ENCODE results near the gene TDRKH. TPM values are rescaled to one million over a fixed set of nuclear protein-coding genes. Genes with fewer than 3 reads are reported as not detected.

The TDRKH gene
- total RNA-seq, 5 donors from 2014 or later (not counting 1 experiment from before 2014, with no cell fraction given), result 9.6 to 26.3 (median 22.1) TPM

- POLR2A ChIA-PET, result interaction anchor here in 1 of 2 donors (0.7 kb wide), 2 partner anchors 130 to 249 kb away, joined by 6 to 7 read pairs; no protein-coding TSS in a partner anchor
- Mint-ChIP-seq H3K36me3 (peaks cover 40% of the 10 kb centered on the region), H3K4me3 (no peak overlapping the region), H3K9me3 (no peaks in the 10 kb centered on the region), H3K27ac (no peak overlapping the region), H3K27me3 (no peaks in the 10 kb centered on the region), H3K4me1 (peaks cover 16 to 22% (median 17%) of the 10 kb centered on the region in 3 donors)
- H3K36me3 ChIP-seq (ENCODE audit: control insufficient read depth in 2 of 2, extremely low read depth in 1 of 2, insufficient read depth in 1 of 2, low read length in 1 of 2), result peaks cover 4 to 38% of the 10 kb centered on the region in 2 donors
- H3K27me3 ChIP-seq (replicated peaks in 1 of 2; ENCODE audit: control insufficient read depth in 2 of 2, extremely low read depth in 1 of 2, insufficient read depth in 2 of 2, low read length in 1 of 2), result no peaks in the 10 kb centered on the region
- no peak overlapping the region for H3K27ac ChIP-seq (ENCODE audit: low read length)
- ATAC-seq (replicated peaks in 1 of 4) (no peak), DNase-seq (no peak)
- CTCF ChIA-PET, result no interaction called here
- H3K4me3 ChIP-seq (ENCODE audit: control insufficient read depth in 1 of 2, extremely low read depth in 1 of 2, low read length in 1 of 2), result no peak overlapping the region
- peaks cover 10 to 11% of the 10 kb centered on the region in 2 experiments for H3K4me1 ChIP-seq (ENCODE audit: control insufficient read depth in 1 of 2, extremely low read depth in 1 of 2, insufficient read depth in 2 of 2, low read length in 2 of 2)
- H3K9me3 ChIP-seq, result no peaks in the 10 kb centered on the region
These were observed 31.1 kb downstream of the TDRKH start for GRCh38 chr1:151759241-151759640.

GRCh38 chr1:151756291-151756690 lies 34.0 kb downstream of the TDRKH start:
- H3K9me3 Mint-ChIP-seq, result no peaks in the 10 kb centered on the region
- ChIA-PET POLR2A (no interaction called here), CTCF (no interaction called here)
- Histone ChIP-seq H3K27me3 (replicated peaks in 1 of 2; ENCODE audit: control insufficient read depth in 2 of 2, extremely low read depth in 1 of 2, insufficient read depth in 2 of 2, low read length in 1 of 2) (no peaks in the 10 kb centered on the region), H3K4me3 (ENCODE audit: control insufficient read depth in 1 of 2, extremely low read depth in 1 of 2, low read length in 1 of 2) (no peak overlapping the region), H3K27ac (ENCODE audit: low read length) (no peak overlapping the region), H3K4me1 (ENCODE audit: control insufficient read depth in 1 of 2, extremely low read depth in 1 of 2, insufficient read depth in 2 of 2, low read length in 2 of 2) (no peaks in the 10 kb centered on the region), H3K36me3 (ENCODE audit: control insufficient read depth in 2 of 2, extremely low read depth in 1 of 2, insufficient read depth in 1 of 2, low read length in 1 of 2) (peaks cover 3 to 31% of the 10 kb centered on the region in 2 donors), H3K9me3 (no peaks in the 10 kb centered on the region)
- peaks cover 31% of the 10 kb centered on the region for H3K36me3 Mint-ChIP-seq
- H3K27me3 Mint-ChIP-seq, result peaks cover 3 to 5% of the 10 kb centered on the region in 2 donors
- ATAC-seq (replicated peaks in 1 of 4) (no peak), DNase-seq (no peak)
- WGBS (ENCODE audit: insufficient coverage), result no CpG with 5 or more reads among the region's 1 CpG
- no peak overlapping the region for H3K27ac Mint-ChIP-seq
- H3K4me3 Mint-ChIP-seq, result no peak overlapping the region
- H3K4me1 Mint-ChIP-seq, result peaks cover 0 to 4% (median 0%) of the 10 kb centered on the region in 3 donors

GRCh38 chr1:151741516-151741915 lies 48.8 kb downstream of the TDRKH start:
- 95% methylated on average over 2 of the region's 4 CpGs for WGBS (ENCODE audit: insufficient coverage)
- Histone ChIP-seq H3K9me3 (no peaks in the 10 kb centered on the region), H3K4me1 (ENCODE audit: control insufficient read depth in 1 of 2, extremely low read depth in 1 of 2, insufficient read depth in 2 of 2, low read length in 2 of 2) (no peaks in the 10 kb centered on the region), H3K4me3 (ENCODE audit: control insufficient read depth in 1 of 2, extremely low read depth in 1 of 2, low read length in 1 of 2) (no peak overlapping the region), H3K27ac (ENCODE audit: low read length) (no peak overlapping the region), H3K36me3 (ENCODE audit: control insufficient read depth in 2 of 2, extremely low read depth in 1 of 2, insufficient read depth in 1 of 2, low read length in 1 of 2) (no peaks in the 10 kb centered on the region), H3K27me3 (replicated peaks in 1 of 2; ENCODE audit: control insufficient read depth in 2 of 2, extremely low read depth in 1 of 2, insufficient read depth in 2 of 2, low read length in 1 of 2) (no peaks in the 10 kb centered on the region)
- H3K36me3 Mint-ChIP-seq, result peaks cover 3% of the 10 kb centered on the region
- no peaks in the 10 kb centered on the region for H3K4me1 Mint-ChIP-seq
- no peak overlapping the region for H3K4me3 Mint-ChIP-seq
- H3K27me3 Mint-ChIP-seq, result no peaks in the 10 kb centered on the region
- H3K9me3 Mint-ChIP-seq, result peaks cover 8 to 12% (median 9%) of the 10 kb centered on the region in 3 donors
- no peak for DNase-seq
- ATAC-seq (replicated peaks in 1 of 4), result no peak
- H3K27ac Mint-ChIP-seq, result peak overlapping the region in 1 of 2 donors; percentile 31
- ChIA-PET POLR2A (interaction anchor here in 1 of 2 donors (0.7 kb wide), 1 partner anchor 11 kb away, joined by 5 read pairs; no protein-coding TSS in a partner anchor), CTCF (no interaction called here)

DNA sequence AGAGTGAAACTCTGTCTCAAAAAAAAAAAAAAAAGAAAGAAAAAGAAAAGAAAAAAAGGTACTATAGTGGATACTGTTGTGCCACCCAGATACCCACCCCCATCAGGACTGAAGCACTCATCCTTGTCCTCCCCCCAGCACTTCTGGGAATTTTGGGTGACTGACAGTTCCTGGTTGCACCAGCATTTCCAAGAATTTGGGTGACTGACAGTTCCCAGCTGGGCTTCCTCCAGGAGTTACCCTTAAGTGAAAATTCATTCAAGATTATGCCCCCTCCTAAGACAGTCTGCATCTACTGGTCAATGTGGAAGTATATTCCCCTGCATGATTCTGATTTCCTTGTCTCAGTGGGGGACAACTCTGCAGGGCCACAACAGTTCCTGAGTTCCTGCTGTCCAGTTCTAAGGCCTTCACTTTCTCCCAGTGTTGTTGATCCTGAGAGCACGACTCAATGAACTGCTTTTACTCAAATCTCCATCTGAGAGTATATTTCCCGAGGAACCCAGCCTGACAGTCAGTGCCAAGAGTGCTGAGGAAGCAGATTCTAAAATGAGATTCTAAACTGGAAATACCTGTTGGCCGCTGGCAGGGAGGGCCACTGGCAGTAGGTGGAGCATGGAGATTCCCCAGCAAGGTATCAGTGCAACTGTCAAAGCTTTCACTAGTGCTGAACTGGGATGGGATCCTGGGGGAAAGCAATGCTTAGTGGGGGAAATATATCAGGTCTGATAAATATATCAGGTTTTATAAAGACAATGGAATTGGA lies 50.5 kb downstream of the TDRKH start:
- Mint-ChIP-seq H3K4me3 (no peak overlapping the region), H3K27ac (no peak overlapping the region), H3K9me3 (peaks cover 8 to 13% (median 9%) of the 10 kb centered on the region in 3 donors), H3K36me3 (peaks cover 3% of the 10 kb centered on the region), H3K4me1 (peaks cover 0 to 4% (median 0%) of the 10 kb centered on the region in 3 donors), H3K27me3 (peaks cover 0 to 2% of the 10 kb centered on the region in 2 donors)
- Histone ChIP-seq H3K36me3 (ENCODE audit: control insufficient read depth in 2 of 2, extremely low read depth in 1 of 2, insufficient read depth in 1 of 2, low read length in 1 of 2) (no peaks in the 10 kb centered on the region), H3K27me3 (replicated peaks in 1 of 2; ENCODE audit: control insufficient read depth in 2 of 2, extremely low read depth in 1 of 2, insufficient read depth in 2 of 2, low read length in 1 of 2) (no peaks in the 10 kb centered on the region), H3K27ac (ENCODE audit: low read length) (no peak overlapping the region), H3K4me3 (ENCODE audit: control insufficient read depth in 1 of 2, extremely low read depth in 1 of 2, low read length in 1 of 2) (no peak overlapping the region), H3K9me3 (no peaks in the 10 kb centered on the region), H3K4me1 (ENCODE audit: control insufficient read depth in 1 of 2, extremely low read depth in 1 of 2, insufficient read depth in 2 of 2, low read length in 2 of 2) (no peaks in the 10 kb centered on the region)
- no peak for DNase-seq
- ChIA-PET POLR2A (no interaction called here), CTCF (no interaction called here)
- no peak for ATAC-seq (replicated peaks in 1 of 4)
- WGBS (ENCODE audit: insufficient coverage), result 76% methylated on average over 3 of the region's 3 CpGs

- Histone ChIP-seq H3K9me3 (no peaks in the 10 kb centered on the region), H3K36me3 (ENCODE audit: control insufficient read depth in 2 of 2, extremely low read depth in 1 of 2, insufficient read depth in 1 of 2, low read length in 1 of 2) (no peaks in the 10 kb centered on the region), H3K4me3 (ENCODE audit: control insufficient read depth in 1 of 2, extremely low read depth in 1 of 2, low read length in 1 of 2) (no peak overlapping the region), H3K27me3 (replicated peaks in 1 of 2; ENCODE audit: control insufficient read depth in 2 of 2, extremely low read depth in 1 of 2, insufficient read depth in 2 of 2, low read length in 1 of 2) (peaks cover 0 to 7% of the 10 kb centered on the region in 2 experiments), H3K4me1 (ENCODE audit: control insufficient read depth in 1 of 2, extremely low read depth in 1 of 2, insufficient read depth in 2 of 2, low read length in 2 of 2) (no peaks in the 10 kb centered on the region), H3K27ac (ENCODE audit: low read length) (no peak overlapping the region)
- POLR2A ChIA-PET, result no interaction called here
- no peak for DNase-seq
- CTCF ChIA-PET, result interaction anchor here in 1 of 2 donors (0.6 kb wide), 2 partner anchors 16 to 1910 kb away, joined by 3 to 4 read pairs; partner anchors contain the start of gene RIIAD1
- peaks cover 3% of the 10 kb centered on the region for H3K36me3 Mint-ChIP-seq
- peaks cover 8 to 13% (median 9%) of the 10 kb centered on the region in 3 donors for H3K9me3 Mint-ChIP-seq
- H3K27me3 Mint-ChIP-seq, result peaks cover 5% of the 10 kb centered on the region in 2 donors
- no peak for ATAC-seq (replicated peaks in 1 of 4)
- no peak overlapping the region for H3K27ac Mint-ChIP-seq
- H3K4me3 Mint-ChIP-seq, result no peak overlapping the region
- peaks cover 0 to 4% (median 0%) of the 10 kb centered on the region in 3 donors for H3K4me1 Mint-ChIP-seq
These were observed 52.8 kb downstream of the TDRKH start for GRCh38 chr1:151737479-151737878.

DNA sequence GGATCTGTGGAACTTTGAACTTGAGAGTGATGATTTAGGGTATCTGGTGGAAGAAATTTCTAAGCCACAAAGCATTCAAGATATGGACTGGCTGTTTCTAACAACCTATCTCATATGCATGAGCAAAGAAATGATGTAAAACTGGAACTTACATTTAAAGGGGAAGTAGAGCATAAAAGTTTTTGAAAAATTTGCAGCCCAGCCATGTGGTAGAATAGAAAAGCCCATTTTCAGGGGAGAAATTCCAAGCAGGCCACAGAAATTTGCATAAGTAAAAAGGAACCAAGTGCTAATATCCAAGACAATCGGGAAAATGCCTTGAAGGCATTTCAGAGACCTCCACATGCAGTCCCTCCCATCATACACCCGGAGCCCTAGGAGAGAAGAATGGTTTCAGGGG lies 53.3 kb downstream of the TDRKH start:
- CTCF ChIA-PET, result no interaction called here
- peaks cover 8 to 13% (median 9%) of the 10 kb centered on the region in 3 donors for H3K9me3 Mint-ChIP-seq
- H3K27me3 ChIP-seq (replicated peaks in 1 of 2; ENCODE audit: control insufficient read depth in 2 of 2, extremely low read depth in 1 of 2, insufficient read depth in 2 of 2, low read length in 1 of 2), result peaks cover 0 to 7% of the 10 kb centered on the region in 2 experiments
- H3K4me1 Mint-ChIP-seq, result peaks cover 0 to 4% (median 0%) of the 10 kb centered on the region in 3 donors
- H3K4me3 Mint-ChIP-seq, result no peak overlapping the region
- no peak overlapping the region for H3K27ac Mint-ChIP-seq
- H3K27me3 Mint-ChIP-seq, result peaks cover 5% of the 10 kb centered on the region in 2 donors
- POLR2A ChIA-PET, result no interaction called here
- no peak overlapping the region for H3K27ac ChIP-seq (ENCODE audit: low read length)
- ATAC-seq (replicated peaks in 1 of 4), result no peak
- peaks cover 3% of the 10 kb centered on the region for H3K36me3 Mint-ChIP-seq
- no peak overlapping the region for H3K4me3 ChIP-seq (ENCODE audit: control insufficient read depth in 1 of 2, extremely low read depth in 1 of 2, low read length in 1 of 2)
- DNase-seq, result no peak
- no peaks in the 10 kb centered on the region for H3K9me3 ChIP-seq
- no peaks in the 10 kb centered on the region for H3K4me1 ChIP-seq (ENCODE audit: control insufficient read depth in 1 of 2, extremely low read depth in 1 of 2, insufficient read depth in 2 of 2, low read length in 2 of 2)
- no CpG with 5 or more reads among the region's 2 CpGs for WGBS (ENCODE audit: insufficient coverage)
- no peaks in the 10 kb centered on the region for H3K36me3 ChIP-seq (ENCODE audit: control insufficient read depth in 2 of 2, extremely low read depth in 1 of 2, insufficient read depth in 1 of 2, low read length in 1 of 2)
